GM23338 (cell line): ENCODE results near the gene HIC2.

Source experiments
- CREB1 ChIP-seq: fragments of 250-450 bp; sonication (Bioruptor Pico); IDR thresholded peaks from 2 replicates; pipeline ENCODE4 v1.5.0; 2020; ENCODE audit warnings: low read depth, mild to moderate bottlenecking, moderate library complexity
- CTCF ChIP-seq, 2 experiments: fragments of 200-600 bp in 1 of 2; sonication (generic) in 1 of 2; conservative IDR thresholded peaks; 2 replicates each; pipeline versions ENCODE4 v1.5.1 to v1.6.1; 2016 to 2017; ENCODE audit warnings: antibody characterized with exemption in 2 of 2, low read depth in 2 of 2, mild to moderate bottlenecking in 2 of 2, moderate library complexity in 1 of 2
- ETS1 ChIP-seq: IDR thresholded peaks from 2 replicates; pipeline ENCODE4 v1.6.1; 2016; ENCODE audit warnings: antibody characterized with exemption
- EZH2 ChIP-seq: fragments of 200-600 bp; sonication (generic); IDR thresholded peaks from one replicate; pipeline ENCODE4 v1.8.0; 2017; ENCODE audit warnings: antibody characterized with exemption, mild to moderate bottlenecking, low read depth; ENCODE audit not compliant: unreplicated experiment
- EZH2phosphoT487 ChIP-seq: fragments of 200-600 bp; sonication (generic); IDR thresholded peaks from one replicate; pipeline ENCODE4 v1.8.1; 2018; ENCODE audit warnings: antibody characterized with exemption; ENCODE audit not compliant: unreplicated experiment
- JUNB ChIP-seq: IDR thresholded peaks from one replicate; pipeline ENCODE4 v1.6.1; 2016; ENCODE audit warnings: antibody characterized with exemption; ENCODE audit not compliant: unreplicated experiment
- NANOG ChIP-seq: IDR thresholded peaks from 2 replicates; pipeline ENCODE4 v1.6.1; 2016; ENCODE audit warnings: antibody characterized with exemption, borderline replicate concordance
- POLR2AphosphoS5 ChIP-seq: IDR thresholded peaks from 2 replicates; pipeline ENCODE4 v1.6.1; 2016; ENCODE audit warnings: antibody characterized with exemption, low read depth
- REST ChIP-seq: IDR thresholded peaks from one replicate; pipeline ENCODE4 v1.6.1; 2018; ENCODE audit warnings: antibody characterized with exemption; ENCODE audit not compliant: unreplicated experiment
- STAT1 ChIP-seq: IDR thresholded peaks from one replicate; pipeline ENCODE4 v1.6.1; 2016; ENCODE audit warnings: antibody characterized with exemption; ENCODE audit not compliant: unreplicated experiment

DNA sequence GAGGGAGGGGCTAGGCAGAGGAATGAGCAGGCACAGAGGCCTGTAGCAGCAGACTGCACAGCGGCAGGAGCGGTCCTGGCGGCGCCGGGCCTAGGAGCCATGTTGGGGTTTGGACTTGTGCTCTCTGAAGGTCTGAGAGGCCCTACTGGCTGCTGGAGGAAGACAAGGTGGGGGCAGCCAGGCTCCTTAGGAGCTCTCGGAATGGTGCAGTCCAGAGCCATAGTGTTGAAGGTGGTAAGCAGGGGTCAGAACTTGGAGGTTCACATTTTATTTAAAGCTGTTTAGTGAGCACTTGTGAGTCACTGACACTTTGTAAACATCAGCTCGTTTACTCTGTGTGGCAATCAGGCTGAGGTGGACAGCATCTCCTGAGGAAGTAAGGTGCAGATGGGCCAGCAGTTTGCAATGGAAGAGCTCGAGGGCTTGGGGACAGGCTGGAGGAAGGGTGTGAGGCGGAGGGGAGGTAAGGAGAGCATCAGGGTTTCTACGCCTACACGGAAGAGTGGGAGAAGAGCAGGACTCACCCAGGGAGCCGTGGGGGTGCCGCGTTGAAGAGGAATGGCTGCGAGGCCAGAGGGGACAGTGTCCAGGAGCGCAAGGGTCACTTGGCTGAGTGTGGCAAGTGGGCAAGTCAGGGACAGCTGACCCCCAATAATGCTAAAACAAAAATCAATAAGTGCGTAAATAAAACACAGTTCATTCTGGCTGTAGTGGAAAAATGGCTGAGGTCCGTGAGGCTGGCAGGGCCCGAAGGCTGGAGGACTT is 40.0 kb downstream of the HIC2 start:
- TF ChIP-seq CTCF (conservative IDR thresholded peaks at IDR 0.05; ENCODE audit: low read depth in 2 of 2) (no peak), POLR2AphosphoS5 (no peak), EZH2 (no peak), REST (no peak), EZH2phosphoT487 (no peak), STAT1 (no peak), JUNB (no peak), CREB1 (CRISPR knock-in tag) (no peak), NANOG (no peak), ETS1 (no peak)
